HG03439 (cell line): ENCODE data around the gene U2AF1L4.

Experiments
- ATAC-seq: cut with Tn5 transposase; IDR thresholded peaks from one replicate; pipeline ENCODE4 v1.9.1; 2021; ENCODE audit warnings: mild to moderate bottlenecking, moderate library complexity; ENCODE audit not compliant: unreplicated experiment

Gene U2AF1L4

DNA sequence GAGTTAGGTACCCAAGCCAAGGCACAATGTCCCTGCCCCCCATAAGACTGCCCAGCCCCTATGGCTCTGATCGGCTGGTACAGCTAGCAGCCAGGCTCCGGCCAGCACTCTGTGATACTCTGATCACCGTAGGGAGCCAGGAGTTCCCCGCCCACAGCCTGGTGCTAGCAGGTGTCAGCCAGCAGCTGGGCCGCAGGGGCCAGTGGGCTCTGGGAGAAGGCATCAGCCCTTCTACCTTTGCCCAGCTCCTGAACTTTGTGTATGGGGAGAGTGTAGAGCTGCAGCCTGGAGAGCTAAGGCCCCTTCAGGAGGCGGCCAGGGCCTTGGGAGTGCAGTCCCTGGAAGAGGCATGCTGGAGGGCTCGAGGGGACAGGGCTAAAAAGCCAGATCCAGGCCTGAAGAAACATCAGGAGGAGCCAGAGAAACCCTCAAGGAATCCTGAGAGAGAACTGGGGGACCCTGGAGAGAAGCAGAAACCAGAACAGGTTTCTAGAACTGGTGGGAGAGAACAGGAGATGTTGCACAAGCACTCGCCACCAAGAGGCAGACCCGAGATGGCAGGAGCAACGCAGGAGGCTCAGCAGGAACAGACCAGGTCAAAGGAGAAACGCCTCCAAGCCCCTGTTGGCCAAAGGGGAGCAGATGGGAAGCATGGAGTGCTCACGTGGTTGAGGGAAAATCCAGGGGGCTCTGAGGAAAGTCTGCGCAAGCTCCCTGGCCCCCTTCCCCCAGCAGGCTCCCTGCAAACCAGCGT lies 30.4 kb downstream of the U2AF1L4 start:
- ATAC-seq, result no peak

DNA sequence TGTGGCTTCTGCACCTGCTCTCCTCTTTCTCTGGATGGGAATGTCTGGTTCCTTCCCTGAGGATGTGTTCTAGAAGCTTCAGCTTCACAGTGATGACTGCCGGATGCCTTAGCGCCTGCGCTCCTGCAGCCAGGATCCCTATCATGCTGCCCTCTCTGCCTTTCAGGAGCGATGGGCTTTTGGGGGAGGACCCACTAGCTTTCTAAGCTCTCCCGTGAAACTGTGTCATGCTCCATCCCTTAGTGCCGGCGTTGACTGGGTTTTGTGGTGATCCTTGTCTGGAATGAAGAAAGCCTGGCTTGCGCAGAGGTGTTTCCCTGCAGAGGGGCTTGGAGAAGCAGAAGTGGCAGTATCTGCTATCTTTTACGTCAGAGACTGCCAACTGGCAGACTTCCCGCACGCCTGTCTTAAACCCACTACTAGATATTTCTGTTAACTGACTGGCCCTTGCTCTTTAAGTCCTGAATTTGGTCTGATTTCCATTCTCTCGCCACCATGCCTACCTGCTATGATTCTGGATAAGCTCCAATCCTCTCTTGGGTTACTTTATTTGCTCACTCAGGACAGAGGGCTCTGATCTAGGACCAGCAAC lies 31.2 kb downstream of the U2AF1L4 start:
- no peak for ATAC-seq

DNA sequence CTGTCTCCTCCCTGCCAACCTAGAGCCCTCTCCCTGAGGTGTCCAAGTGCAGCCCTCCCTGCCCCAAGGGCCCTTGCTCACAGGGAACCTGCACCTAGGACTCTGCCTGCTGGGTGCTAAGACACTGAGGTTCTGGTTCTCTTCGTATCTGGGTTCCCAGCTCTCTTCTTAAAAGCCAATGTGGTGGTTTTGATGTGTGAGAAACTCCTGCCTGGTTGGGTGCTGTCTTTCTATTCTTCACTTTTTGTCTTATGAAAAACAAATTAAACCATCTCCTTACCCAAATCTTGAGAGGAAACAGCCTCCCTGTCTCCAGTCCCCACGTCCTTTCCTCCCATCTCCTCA lies 31.7 kb downstream of the U2AF1L4 start:
- no peak for ATAC-seq

DNA sequence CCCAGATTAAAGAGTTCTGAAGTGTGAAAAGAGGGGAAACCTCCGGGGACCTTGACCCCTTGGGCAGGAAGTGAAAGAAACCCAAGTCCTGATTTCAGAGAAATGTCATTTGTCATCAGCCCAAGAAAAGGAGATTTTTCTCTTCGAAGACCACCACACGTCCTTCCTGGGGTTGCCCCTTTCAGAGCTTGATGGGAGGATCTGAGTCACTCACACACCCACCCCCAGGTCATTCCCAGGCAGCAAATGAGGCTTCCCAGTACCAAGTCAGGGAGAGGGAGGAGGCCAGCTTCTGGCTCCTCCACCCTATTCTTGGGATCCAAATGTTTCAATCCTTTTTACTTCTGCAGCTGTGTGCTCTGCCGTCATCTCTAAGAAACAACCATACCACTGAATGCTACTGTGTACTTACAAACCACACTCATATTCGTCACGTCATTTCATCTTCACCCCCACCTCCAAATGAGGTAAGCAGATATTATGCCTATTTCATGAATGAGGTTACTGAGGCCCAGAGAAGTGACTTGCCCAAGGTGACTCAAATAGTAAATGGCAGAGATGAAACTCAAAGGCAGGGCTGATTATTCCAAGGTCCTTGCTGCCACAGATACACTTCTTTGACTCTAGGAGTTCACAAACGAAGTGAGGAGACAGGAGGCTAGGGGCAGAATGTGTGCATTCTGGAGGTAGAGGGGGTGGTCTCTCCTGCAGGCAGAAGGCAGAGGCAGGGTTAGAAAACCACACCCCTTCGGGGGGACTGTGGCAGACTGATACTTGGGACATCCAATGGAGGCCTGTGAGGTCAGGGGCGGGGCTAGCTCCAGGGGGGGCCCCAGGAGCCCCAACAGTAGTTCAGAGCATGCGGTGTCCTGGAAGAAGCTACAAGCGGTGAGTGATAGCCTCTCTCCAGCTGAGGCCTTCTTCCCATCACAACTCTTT lies 32.4 kb downstream of the U2AF1L4 start:
- ATAC-seq, result no peak

DNA sequence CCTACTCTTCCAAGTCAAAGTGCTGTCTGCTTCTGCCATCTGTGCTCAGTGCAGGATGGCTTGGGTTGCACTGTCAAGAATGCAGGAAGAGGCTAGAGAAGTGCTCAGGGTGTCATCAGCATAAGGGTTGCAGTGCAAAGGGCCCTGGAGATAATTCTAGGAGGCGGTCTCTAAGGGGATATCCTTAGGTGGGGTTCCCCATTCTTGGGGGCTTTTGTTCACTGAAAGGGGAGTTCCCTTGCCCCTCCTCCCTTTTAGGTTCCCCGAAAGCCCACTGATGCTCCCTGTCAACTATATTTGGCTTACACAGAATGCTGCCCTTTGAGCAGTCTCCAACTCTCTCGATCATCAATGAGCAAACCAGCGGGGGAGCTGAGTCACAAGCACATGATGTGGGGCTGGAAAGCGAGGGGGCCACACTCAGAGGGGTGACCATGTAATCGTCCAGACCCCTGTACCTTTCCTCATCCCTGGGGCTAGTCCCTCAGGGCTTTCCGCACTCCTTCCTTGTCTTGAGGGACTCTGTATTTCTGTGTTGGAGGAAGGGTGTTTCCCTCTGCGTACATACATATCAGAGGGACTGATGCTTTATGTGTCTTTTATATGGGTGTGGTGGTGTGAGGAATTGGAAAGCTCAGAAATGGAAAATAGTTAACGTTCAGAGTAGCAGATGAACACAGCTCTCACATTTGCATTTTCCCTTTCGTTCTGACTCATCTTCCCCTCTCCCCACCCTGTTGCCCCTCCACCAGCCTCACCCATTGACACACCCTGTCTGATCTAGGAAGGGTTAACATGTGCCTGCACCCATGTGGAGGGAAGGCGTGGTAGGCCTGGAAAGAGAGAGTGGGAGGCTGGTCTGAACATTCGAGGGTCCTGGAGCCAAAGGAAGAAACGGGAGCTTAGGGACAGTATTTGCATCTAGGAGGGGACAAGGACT lies 34.2 kb downstream of the U2AF1L4 start:
- peak; percentile 28 for ATAC-seq

DNA sequence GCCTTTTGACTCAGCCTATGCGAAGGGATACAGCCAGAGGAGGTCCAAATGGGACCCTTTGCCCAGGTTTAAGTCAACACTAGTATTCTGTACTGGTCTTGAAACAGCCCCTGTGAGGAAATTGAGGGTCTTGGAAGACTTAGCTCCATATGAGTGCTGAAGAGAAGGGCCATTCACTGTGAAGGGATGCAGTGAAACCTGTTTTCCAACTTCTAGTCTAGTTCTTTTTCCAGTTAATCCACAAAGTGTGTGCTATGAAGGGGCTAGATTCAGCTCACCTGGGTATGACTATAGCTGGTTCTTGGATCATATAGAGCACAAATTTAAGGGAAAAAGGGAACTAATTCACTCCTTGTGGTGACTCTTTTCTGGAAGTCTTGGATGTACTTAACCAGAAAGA lies 36.8 kb downstream of the U2AF1L4 start:
- ATAC-seq, result no peak

DNA sequence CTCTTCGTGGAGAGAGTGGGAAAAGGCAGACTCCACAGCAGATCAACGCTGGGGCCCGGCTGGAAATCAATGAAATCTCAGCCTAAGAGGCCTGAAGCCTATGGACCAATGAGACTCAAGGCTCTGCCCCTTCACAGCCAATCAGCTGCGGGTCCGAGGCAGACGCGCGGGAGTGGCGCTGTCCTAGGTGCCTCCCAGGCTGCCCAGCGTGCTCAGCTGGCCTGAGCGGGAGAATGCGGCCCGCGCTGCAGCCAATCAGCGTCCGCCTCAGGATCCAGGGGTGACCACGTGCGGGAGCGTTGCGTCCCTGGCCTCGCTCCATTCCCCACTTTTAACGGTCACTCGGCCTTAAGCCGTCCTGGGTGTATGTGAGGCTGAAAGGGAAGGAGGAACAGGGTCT lies 41.0 kb downstream of the U2AF1L4 start, which contains the start of gene ZBTB32:
Gene ZBTB32 (plus strand): TSS at position 341 of the 400 bp plus-strand sequence. CDS start 10,069 bp downstream, outside the sequence.
- no peak for ATAC-seq

DNA sequence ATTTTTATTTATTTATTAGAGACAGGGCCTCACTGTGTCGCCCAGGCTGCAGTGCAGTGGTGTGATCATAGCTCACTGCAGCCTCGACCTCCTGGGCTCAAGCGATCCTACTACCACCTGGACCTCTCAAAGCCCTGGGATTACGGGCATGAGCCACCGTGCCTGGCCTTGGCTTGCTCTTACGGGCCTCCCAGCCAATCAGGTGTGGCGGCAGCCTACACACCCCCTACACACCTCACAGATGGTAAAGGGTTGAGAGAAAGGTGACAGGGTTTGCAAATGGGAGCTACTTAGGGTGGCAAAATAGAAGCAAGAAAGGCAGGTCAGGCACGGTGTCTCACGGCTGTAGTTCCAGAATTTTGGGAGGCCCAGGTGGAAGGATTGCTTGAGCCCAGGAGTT lies 41.9 kb downstream of the U2AF1L4 start:
- ATAC-seq, result no peak

DNA sequence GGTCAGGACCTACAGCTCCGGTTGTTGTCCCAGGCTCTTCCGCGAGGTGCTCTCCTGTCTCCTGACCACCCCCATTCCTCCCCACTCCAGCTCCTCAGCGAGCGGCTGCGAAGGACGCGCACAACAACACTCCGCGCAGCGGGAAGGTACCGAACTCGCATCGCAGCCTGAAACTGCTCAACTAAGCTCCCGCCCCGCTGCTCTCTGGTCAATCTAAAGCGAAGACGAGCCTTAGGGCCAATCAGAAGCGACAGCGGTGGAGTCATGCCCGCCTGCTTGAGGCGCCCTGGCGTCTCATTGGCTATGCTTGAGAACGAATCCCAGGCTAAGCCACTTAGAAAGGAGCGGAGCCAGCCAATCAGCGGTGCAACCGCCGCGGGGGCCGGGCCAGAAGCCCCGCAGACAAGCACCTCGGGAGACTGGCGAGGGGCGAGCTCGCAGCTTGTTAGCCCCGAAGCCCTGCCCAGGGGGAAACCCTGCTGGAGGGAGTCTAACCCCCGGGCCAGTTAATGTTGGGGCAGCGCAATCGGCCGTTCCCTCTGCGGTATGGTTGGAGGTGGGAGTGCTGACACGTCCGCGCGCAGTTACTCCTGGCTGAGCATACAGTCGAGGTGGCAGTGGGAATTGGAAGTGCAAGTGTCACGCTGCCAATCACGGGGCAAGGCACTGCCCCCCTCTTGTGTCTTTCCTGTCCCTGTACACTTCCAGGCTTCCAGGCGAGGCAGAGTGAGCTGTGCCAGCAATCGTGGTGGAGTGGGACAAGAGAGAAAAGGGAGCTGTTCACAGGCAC lies 42.8 kb downstream of the U2AF1L4 start:
- peak; percentile 93 for ATAC-seq

DNA sequence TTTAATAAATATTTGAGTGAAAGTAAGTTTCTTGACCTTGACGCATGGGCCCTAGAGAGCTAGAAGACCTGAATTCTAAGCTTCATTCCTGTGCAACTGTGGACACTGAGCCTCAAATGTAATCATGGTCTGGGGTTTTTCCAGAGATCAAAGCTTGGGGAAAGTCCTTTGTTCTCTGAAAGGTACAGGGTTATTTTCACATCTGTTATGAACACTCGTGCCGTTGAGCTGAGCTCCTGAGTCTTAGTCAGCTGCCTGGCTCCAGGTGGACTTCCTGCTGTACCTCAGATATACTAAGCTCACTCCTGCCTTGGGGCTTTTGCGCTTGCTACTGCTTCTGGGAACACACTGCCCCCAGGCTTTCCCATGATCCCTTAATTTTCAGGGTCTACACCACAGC lies 48.4 kb downstream of the U2AF1L4 start:
- no peak for ATAC-seq

DNA sequence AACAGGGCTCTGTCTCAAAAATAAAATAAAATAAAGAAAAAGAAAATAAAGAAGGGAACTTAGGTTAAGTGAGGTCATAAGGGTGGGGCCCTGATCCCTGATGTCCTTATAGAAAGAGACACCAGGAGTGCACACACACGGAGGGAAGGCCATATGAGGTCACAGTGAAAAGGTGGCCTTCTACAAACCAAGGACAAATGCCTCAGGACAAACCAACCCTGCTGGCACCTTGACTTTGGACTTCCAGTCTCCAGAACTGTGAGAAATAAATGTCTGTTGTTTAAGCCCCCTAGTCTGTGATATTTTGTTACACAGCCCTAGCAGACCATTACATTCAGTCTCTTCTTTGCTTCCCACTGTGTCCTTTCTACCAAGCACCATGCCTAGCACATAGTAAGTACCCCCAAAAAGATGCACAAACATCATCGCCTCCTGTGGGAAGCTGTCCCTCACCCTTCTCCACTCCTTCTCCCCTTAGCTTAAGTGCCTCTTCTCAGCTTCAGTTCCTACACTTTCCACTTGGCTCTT lies 49.3 kb downstream of the U2AF1L4 start:
- ATAC-seq, result no peak

DNA sequence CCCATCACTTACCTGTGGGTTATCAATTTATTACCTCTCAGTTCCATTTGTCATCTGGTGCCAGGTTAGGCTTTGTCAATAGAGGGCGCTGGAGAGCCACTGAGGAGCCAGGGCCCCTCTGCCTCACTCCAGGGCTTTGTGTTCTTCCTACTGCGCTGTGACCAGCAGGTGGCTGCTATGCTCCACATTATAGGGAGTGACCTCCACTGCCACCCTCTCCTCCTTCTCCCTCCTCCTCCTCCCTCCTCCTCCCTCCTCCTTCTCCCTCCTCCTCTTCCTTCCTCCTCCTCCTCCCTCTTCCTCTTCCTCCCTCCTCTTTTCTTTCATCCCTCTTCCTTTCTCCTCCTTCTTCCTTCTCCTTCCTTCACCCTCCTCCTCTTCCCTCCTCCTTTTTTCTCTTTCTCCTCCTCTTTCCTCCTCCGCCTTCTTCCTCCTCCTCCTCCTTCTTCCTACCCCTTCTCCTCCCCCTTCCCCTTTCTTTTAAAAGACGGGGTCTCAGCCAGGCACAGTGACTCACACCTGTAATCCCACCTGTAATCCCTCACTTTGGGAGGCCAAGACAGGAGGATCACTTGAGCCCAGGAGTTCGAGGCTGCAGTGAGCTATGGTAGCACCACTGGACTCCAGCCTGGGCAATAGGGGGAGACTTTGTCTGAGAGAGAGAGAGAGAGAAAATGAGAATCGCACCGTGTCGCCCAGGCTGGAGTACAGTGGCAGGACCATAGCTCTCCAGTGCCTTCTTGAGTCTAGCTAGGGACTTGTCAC lies 51.2 kb downstream of the U2AF1L4 start:
- ATAC-seq, result peak; percentile 66

DNA sequence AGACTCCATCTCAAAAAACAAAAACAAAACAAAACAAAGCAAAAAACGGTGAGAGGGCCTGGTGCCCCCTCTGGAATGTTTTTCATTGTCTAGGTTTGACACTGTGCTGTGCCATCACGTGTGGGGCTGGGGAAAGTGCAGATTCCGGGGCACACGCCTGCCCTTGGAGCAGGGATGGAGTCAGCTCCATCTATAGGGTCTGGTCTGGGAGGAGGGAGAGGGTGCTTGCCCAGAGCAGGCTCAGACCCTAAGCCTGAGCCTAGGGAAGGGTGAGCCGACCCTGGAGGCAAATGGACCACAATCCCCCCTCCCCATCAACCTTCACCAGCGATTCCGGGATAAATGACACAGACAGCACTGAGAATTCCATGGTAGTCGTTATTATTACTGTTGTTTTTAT lies 51.8 kb downstream of the U2AF1L4 start:
- no peak for ATAC-seq
